SK-N-MC (cell line): ENCODE results near the gene PLEKHO1.

Experiments
- DNase-seq: peaks from one replicate; pipeline ENCODE4 v3.0.0-alpha.2; 2011; ENCODE audit warnings: low read depth, low spot score
- H3K27ac ChIP-seq: fragments of 200-600 bp; sonication (generic); 2 replicates; pipeline ENCODE4 v1.5.1; 2016; ENCODE audit warnings: mixed run types
- H3K36me3 ChIP-seq: fragments of 200-600 bp; sonication (generic); 2 replicates; pipeline ENCODE4 v1.6.1; 2017; ENCODE audit warnings: antibody characterized with exemption, low read length, mixed read lengths; ENCODE audit not compliant: insufficient read depth
- H3K4me3 ChIP-seq: fragments of 200-600 bp; sonication (generic); 2 replicates; pipeline ENCODE4 v1.5.1; 2016
- H3K9ac ChIP-seq: fragments of 200-600 bp; sonication (generic); 2 replicates; pipeline ENCODE4 v1.8.0; 2017; ENCODE audit warnings: mixed run types, mixed read lengths; ENCODE audit not compliant: insufficient read length
- H3K9me3 ChIP-seq: fragments of 200-600 bp; sonication (generic); 2 replicates; pipeline ENCODE4 v1.6.1; 2017; ENCODE audit warnings: low read depth, mild to moderate bottlenecking, antibody characterized with exemption, low read length, moderate library complexity, mixed read lengths
- EZH2 ChIP-seq: fragments of 200-600 bp; sonication (generic); IDR thresholded peaks from one replicate; pipeline ENCODE4 v1.6.1; 2017; ENCODE audit warnings: antibody characterized with exemption
- FOXP2 ChIP-seq: optimal IDR thresholded peaks from 2 replicates; pipeline ENCODE3; 2011; ENCODE audit warnings: mild to moderate bottlenecking, moderate library complexity; ENCODE audit not compliant: insufficient read depth; ENCODE audit errors: extremely low read length, control extremely low read depth
- POLR2AphosphoS5 ChIP-seq: IDR thresholded peaks from 2 replicates; pipeline ENCODE4 v1.6.1; 2012; ENCODE audit warnings: mild to moderate bottlenecking, low read depth, low read length, borderline replicate concordance

Gene PLEKHO1

GRCh38 chr1:150152772-150153456 is 3.2 kb downstream of the PLEKHO1 start:
- H3K36me3 ChIP-seq, result peaks cover 62% of the 10 kb centered on the region
- no peak overlapping the region for H3K4me3 ChIP-seq
- DNase-seq, result no peak
- no peak overlapping the region for H3K27ac ChIP-seq
- H3K9me3 ChIP-seq, result no peaks in the 10 kb centered on the region
- no peak for TF ChIP-seq POLR2AphosphoS5
- no peak for TF ChIP-seq EZH2
- TF ChIP-seq FOXP2, result no peak
- H3K9ac ChIP-seq, result no peak overlapping the region

DNA sequence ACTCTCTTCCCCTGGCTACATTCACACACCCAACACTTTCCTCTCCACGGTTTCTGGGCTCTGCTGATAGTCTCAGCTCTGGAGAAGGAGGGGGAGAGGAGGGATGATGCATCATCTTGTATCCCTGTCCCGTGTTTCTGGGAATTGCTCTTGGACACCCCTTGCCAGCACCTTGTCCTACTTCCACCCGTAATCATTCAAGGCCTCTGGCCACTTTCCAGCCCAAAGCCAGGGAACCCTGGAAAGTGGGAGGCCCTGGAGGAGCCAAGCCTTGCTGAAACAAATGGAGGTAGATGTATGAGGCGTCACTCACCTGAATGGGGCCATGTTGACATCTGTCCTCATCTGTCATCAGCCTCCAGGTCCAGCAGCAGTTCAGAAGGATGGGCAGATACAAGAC is 4.4 kb downstream of the PLEKHO1 start:
- H3K27ac ChIP-seq, result no peak overlapping the region
- no peak for TF ChIP-seq EZH2
- TF ChIP-seq FOXP2, result no peak
- no peak; the same call in 1 of the 2 replicates for TF ChIP-seq POLR2AphosphoS5
- no peaks in the 10 kb centered on the region for H3K9me3 ChIP-seq
- no peak overlapping the region for H3K9ac ChIP-seq
- peaks cover 73% of the 10 kb centered on the region for H3K36me3 ChIP-seq
- no peak overlapping the region for H3K4me3 ChIP-seq
- DNase-seq, result no peak

- TF ChIP-seq POLR2AphosphoS5, result no peak
- TF ChIP-seq EZH2, result no peak
- TF ChIP-seq FOXP2, result no peak
These were observed 5.8 kb downstream of the PLEKHO1 start for GRCh38 chr1:150155413-150156071.

DNA sequence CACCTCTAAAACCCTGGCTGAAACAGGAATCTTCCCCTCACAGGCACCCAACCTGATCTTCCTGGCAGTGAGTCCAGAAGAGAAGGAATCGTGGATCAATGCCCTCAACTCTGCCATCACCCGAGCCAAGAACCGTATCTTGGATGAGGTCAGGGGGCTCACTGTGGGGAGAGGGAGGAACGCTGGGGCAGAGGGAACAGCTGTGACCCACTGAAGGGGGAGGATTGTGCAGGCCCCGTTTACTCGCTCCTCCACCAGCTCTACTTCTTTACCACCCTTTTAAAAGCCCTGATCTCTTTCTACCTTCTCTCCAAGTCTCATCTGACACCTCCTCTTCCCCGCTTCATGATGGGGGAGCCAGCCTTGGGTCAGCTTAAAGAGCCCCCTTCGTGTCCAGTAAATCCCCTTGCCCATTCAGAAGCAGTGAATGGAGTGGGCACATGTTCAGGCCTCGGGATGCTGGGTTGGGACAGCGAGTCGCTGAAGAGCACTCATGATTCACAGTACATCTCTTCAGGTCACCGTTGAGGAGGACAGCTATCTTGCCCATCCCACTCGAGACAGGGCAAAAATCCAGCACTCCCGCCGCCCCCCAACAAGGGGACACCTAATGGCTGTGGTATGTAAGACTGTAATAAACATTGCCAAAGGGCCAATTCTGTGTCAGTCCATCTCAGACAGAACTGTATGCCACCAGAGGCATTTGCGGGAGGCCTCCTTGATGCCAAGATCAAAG is 7.3 kb downstream of the PLEKHO1 start:
- no peak overlapping the region for H3K27ac ChIP-seq
- DNase-seq, result no peak

More at GRCh38 chr1:150155413-150156071, 5.8 kb downstream of the PLEKHO1 start:
- H3K36me3 ChIP-seq, result peaks cover 81% of the 10 kb centered on the region
- H3K4me3 ChIP-seq, result no peak overlapping the region
- H3K9me3 ChIP-seq, result no peaks in the 10 kb centered on the region
- no peak overlapping the region for H3K27ac ChIP-seq
- no peak overlapping the region for H3K9ac ChIP-seq
- no peak for DNase-seq

GRCh38 chr1:150159550-150159949 is 9.8 kb downstream of the PLEKHO1 start:
- no peak for TF ChIP-seq EZH2
- TF ChIP-seq FOXP2, result no peak
- TF ChIP-seq POLR2AphosphoS5, result no peak
- Histone ChIP-seq H3K9me3 (no peaks in the 10 kb centered on the region), H3K9ac (no peak overlapping the region), H3K36me3 (peaks cover 52% of the 10 kb centered on the region), H3K27ac (no peak overlapping the region), H3K4me3 (no peak overlapping the region)
- DNase-seq, result no peak

More for the DNA sequence above, 7.3 kb downstream of the PLEKHO1 start:
- TF ChIP-seq EZH2, result no peak
- no peak for TF ChIP-seq FOXP2
- TF ChIP-seq POLR2AphosphoS5, result no peak
- no peaks in the 10 kb centered on the region for H3K9me3 ChIP-seq
- peaks cover 76% of the 10 kb centered on the region for H3K36me3 ChIP-seq
- no peak overlapping the region for H3K9ac ChIP-seq
- no peak overlapping the region for H3K4me3 ChIP-seq

GRCh38 chr1:150160964-150161621 is 11.4 kb downstream of the PLEKHO1 start:
- Histone ChIP-seq H3K4me3 (no peak overlapping the region), H3K27ac (peak overlapping the region; percentile 97), H3K9me3 (no peaks in the 10 kb centered on the region), H3K36me3 (peaks cover 37% of the 10 kb centered on the region), H3K9ac (no peak overlapping the region)
- no peak for TF ChIP-seq POLR2AphosphoS5
- no peak for TF ChIP-seq EZH2
- TF ChIP-seq FOXP2, result no peak
- no peak for DNase-seq

- Histone ChIP-seq H3K9me3 (no peaks in the 10 kb centered on the region), H3K27ac (peak overlapping the region; percentile 97), H3K9ac (peak overlapping the region; percentile 83), H3K4me3 (peak overlapping the region; percentile 72), H3K36me3 (peaks cover 28% of the 10 kb centered on the region)
- no peak for DNase-seq
- TF ChIP-seq FOXP2 (no peak), EZH2 (no peak), POLR2AphosphoS5 (no peak)
These were observed 12.2 kb downstream of the PLEKHO1 start for GRCh38 chr1:150161747-150162581.
